Measurements from ENCODE around the gene ILK. TPM values are rescaled to one million over a fixed set of nuclear protein-coding genes. Genes with fewer than 3 reads are reported as not detected.

The ILK gene
- total RNA-seq, 1 experiment from 2014 or later, result 231 TPM

DNA sequence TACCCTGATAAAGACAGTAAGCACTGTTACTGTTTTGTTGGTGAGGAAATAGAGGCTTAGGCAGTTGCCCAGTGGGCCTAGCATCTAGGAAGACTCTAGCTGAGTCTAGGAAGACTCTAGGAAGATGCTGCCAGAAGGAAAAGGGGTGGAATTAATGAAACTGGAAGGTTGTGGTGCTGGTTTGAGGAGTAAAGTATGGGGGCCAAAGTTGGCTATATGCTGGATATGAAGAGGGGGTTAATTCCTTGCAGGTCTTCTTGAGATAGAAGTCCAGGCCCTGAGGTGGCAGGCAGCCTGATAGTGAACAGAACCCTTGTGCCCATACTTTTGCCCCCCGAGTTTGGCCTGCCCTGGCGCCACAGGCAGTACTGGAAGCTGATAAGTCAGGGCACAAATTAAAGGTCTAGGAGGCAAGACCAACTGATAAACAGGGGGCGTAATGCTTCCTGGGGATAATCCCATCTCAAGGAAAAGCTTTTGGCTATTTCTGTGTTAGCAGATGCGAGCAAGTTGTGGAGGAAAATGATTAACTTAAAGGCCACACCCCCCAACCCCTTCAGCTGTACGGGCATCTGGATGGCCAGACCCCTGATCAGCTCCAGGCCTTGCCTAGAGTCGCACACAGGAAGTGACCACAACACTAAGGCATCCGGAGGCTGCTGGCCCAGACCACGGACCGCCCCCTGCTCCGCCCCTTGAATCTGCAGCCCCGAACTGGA, 3.1 kb downstream of the ILK start:
- DNase-seq (ENCODE audit: low read depth), result peak; percentile 94

DNA sequence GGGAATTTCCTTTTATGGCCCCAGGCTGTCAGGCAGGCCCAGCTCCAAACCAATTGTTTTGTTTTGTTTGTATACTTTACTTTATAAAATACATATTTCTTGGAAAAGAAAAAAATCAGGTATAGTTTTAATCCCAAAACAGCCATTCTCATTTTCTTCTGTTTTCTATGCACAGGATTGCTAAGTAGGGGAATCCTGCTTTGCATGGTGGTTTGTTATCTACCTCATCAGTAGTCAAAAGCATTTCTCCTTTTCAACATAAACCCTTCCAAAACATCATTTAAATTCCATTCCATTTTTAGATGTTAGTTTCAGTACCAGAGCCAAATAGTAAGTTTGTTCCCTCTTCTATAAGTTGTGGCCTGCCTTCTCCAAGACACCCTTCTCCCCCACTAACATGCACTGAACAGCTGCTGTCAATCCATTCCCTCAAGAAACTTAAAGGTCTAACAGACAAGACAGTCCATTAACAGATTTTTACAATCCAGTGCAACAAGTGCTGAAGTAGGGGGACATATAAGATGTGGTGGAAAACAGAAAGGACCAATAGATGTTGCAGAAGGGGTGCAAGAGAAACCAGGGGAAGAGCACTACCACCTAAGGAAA, 3.7 kb downstream of the ILK start:
- peak; percentile 51 for DNase-seq (ENCODE audit: low read depth)

DNA sequence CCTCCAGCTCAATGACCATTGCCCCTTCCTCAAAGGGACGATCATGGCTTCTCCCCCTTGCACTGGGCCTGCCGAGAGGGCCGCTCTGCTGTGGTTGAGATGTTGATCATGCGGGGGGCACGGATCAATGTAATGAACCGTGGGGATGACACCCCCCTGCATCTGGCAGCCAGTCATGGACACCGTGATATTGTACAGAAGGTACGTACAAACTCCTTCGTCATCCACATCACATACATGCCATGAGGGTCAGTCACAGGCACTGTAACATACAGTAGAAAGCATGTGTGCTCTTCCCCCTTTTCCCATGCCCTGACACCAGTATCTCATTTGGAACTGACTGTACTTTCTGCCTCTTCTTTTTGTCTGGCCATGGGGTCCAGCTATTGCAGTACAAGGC, 4.4 kb downstream of the ILK start:
- DNase-seq (ENCODE audit: low read depth), result no peak

DNA sequence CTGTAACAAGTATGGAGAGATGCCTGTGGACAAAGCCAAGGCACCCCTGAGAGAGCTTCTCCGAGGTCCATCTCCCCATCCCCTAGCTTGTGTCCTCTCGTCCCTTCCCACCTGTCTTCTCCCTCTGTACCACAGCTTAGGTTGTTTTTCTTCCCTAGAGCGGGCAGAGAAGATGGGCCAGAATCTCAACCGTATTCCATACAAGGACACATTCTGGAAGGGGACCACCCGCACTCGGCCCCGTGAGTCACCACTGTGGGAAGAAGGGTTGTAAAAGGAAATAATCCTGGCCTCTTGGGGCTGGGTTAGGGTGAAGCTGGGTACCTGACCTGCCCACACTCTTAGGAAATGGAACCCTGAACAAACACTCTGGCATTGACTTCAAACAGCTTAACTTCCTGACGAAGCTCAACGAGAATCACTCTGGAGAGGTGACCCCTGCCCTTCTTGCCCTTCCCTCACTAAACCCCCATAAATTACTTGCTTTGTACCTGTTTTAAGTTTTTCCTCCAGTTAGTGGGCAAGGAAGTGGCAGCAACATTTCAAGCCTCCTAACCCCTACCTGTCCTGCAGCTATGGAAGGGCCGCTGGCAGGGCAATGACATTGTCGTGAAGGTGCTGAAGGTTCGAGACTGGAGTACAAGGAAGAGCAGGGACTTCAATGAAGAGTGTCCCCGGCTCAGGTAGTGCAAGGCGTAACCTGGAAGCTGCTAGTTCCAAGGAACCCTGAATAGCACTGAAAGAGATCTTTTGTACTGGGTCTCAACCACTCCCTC, 5.3 kb downstream of the ILK start:
- no peak for DNase-seq (ENCODE audit: low read depth)

DNA sequence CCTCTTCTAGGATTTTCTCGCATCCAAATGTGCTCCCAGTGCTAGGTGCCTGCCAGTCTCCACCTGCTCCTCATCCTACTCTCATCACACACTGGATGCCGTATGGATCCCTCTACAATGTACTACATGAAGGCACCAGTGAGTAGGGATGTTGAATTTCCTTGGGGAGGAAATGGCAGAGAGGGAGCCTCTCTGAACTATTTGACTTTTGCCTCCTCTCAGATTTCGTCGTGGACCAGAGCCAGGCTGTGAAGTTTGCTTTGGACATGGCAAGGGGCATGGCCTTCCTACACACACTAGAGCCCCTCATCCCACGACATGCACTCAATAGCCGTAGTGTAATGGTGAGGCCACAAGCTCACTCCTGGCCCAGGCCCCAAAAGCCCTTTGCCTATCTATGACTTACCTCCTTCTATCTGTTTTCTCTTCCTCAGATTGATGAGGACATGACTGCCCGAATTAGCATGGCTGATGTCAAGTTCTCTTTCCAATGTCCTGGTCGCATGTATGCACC, 6.0 kb downstream of the ILK start:
- no peak for DNase-seq (ENCODE audit: low read depth)

DNA sequence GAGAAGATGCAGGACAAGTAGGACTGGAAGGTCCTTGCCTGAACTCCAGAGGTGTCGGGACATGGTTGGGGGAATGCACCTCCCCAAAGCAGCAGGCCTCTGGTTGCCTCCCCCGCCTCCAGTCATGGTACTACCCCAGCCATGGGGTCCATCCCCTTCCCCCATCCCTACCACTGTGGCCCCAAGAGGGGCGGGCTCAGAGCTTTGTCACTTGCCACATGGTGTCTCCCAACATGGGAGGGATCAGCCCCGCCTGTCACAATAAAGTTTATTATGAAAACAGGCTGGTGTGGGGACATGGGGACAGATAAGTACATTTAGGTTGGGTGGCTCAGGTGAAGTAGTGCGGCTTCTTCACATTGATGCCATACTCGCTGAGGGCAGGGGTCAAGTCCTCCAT, 7.0 kb downstream of the ILK start:
- DNase-seq (ENCODE audit: low read depth), result no peak

DNA sequence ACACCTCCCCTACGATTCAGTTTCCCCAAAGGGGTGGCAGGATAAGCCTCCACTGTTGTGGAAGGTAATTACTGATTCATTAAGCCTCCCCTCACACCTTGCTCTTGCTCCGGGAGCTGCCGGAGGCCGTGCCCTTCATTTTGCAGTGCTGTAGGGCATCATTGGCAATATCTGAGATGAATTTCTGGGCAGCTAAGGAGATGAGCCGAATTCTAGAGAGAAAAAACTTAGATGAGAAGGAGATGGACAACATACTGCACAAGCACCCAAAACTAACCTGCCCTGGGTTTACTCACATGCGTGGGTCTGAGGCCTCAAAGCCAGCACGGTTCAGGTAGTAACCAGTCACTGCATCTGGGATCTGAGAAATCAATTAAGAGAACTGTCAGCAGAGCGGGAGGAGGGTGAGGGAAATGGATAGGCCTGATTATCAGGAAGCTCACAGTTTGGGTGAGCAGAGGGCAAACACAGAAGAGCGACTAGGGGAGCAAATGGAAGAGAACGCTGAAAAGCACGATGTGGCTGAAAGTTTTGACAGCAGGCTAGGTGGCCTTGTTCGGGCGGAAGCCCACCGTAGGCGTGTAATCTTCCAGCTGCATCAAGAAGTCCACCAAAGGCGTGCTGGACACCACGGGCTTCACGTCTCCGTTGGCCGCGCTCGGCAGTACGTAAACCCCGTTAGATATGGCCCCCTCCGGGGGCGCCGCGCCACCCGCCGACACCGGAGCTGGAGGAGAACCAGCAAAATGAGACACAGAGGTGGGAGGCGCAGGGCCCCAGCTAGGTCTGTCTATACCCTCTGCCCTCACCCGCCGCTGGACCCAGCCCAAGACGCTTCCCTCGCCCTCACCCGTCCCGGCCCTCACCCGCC, 7.8 kb downstream of the ILK start:
- DNase-seq (ENCODE audit: low read depth), result peak; percentile 11

DNA sequence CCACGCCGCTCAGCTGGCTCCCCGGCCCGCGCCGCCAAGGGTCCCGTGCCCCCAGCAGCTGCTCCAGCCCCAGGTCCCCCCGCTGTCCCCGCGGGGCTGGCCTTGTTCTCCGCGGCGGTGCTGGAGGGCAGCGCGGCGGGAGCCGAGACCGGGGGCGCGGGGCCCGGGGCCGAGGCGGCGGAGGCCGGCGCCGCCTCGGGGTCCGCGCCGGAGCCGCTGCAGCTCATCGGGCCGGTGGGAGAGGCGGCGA, 8.3 kb downstream of the ILK start:
- no peak for DNase-seq (ENCODE audit: low read depth)

DNA sequence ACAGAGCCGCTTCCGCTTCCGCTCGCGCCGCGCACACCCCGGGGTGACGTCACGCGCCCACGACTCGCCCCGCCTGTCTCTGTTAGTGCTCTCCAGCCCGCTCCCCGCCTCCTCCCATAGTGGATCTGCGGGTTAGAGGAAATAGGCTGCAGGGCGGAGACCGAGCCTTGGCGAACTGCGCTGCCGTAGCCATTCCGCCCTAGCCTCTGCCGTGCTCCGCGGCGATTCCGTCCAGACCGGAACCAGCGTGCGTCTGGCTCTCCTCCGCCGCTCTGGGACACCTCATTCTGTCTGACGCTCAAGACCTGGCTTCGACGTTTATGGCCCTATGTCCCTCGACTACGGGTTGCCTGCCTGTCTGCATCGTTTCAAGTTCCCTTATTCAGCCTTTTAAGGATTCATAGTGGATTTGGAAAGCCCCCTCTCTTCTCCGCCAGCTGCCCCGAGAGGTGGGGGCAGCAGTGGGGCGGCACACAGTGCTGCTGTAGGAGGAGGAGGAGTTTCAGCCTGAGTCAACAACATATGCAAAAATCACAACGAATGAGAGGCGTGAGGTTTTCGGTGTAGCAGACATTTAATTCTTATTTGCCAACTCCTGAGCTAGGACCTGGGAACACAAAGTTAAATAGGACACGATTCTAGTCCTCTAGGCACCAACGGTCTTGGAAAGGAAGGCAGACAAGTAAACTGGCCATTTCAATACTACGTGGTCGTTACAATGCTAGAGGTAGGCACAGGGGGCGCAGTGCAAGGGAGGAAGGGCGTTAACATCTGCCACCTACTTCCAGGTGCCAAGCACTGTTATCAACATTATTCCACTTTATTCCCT, 8.9 kb downstream of the ILK start, which contains the start of gene TAF10:
Gene TAF10 (minus strand): TSS at position 4 of the 829 bp plus-strand sequence. CDS start 27 bp downstream, outside the sequence.
- DNase-seq (ENCODE audit: low read depth), result peak; percentile 94

DNA sequence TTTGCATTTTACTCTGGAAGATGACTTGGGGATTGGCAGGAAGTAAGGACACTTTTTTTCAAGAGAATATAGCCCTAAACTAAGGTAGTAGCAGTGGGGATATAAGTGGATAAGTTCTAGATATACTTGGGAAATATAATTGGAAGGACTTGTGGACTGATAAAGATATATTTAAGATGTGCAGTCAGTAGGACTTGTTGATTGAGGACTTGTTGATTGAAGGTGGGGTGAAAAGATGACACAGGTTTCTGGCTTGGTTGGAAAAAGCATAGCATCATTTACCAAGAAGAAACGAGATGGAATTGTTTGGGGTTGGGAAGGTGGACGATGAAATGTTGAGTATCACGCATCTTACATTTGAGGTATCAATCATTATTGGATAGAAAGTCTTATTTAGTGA, 9.9 kb downstream of the ILK start:
- no peak for DNase-seq (ENCODE audit: low read depth)

DNA sequence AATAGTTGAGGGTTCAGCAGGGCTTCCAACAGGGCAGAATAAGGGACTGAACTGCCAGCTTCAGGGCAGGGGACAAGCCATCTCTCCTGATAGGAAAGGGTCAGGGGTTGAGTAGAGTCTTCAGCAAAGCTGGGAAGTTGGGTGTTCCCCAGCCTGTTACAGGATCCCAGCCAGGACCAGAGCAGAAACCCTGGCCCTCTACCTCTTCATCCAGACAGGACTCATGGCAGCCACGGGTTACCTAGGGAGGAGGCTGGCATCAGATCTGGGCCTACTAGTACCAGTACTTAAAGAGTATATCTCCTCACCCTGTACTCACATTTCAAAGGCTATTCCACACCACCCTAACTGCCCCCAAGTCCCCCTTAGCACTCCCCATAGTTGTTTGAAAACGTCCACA, 10.9 kb downstream of the ILK start:
- DNase-seq (ENCODE audit: low read depth), result no peak

DNA sequence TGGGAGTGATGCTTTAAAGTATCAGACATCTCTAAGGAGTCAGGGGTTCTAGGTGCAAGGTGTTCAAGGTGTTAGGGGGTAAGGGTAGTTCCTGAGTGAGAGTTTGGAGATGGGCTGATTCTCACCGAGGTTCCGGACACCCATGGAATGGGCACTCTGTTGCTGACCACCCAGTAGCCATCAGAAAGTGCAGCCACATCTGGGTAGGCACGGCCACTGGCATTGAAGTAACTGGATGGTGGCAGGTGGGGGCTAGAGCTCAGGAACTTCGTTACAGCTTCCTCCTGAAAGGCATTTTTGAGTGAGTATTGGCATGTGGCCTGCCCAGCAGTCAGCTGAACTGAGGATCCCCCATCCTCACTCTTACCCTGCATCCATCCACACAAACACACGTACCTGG, 11.5 kb downstream of the ILK start:
- DNase-seq (ENCODE audit: low read depth), result no peak

DNA sequence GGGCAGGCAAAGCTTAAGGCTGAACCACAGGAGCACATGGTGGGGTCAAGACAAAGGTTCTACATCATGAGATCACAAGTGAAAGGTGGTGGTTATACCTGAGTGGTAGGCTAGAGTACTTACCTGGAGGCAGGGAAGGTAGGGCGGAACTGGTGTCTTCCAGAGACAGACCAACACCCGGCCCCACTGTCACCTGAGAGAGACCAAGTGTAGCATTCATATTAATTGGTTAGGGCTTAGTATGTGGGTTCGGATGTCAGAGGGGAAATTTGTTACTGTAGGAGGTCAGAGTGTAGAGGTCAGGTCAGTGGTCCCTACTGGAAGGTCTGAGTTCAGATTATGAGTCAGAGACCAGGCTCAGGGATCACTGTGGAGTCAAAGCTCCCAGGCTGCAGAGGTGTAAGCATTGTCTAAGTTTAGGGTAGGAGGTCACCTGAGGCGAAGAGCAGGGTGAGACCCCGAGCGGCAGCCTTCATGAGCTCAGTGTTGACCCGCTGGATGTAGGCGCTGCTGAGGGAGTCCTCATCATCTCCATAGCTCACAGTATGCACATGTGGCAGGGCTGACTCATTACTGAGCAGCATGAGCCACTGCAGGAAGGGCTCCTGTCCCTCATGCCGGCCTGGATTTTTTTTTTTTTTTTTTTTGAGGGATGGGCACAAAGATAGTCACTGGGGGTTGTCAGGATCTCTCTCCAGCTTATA, 12.5 kb downstream of the ILK start:
- DNase-seq (ENCODE audit: low read depth), result peak; percentile 45

DNA sequence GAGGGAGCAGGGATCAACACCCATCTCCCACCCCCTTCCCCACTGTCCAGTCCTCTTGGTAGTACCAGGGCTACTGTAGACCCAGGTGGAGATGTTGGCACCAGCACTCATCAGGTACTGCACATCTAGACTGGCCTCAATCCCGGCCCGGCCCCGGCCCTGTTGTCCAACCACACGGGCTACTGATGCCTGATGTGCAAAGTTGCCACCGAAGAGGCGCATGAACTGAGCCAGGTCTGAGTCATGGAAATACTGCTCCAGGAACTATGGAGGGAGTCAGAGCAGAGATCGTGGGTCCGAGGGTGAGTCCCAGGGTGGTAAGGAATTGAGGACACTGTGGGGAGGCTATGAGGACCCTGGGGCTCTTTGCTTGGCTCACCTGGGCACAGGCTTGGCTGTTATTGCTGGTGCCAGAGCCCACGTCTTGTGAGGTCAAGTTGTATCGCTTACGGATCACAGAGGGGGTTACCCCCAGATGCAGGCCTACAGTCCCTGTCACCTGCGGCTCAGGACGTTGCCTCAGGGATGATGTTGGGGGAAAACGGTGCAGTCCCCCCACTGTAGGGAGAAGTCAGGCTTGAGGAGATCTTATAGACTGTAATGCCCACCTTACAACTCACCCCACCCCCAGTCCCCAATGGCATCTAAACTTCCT, 13.1 kb downstream of the ILK start:
- no peak for DNase-seq (ENCODE audit: low read depth)

DNA sequence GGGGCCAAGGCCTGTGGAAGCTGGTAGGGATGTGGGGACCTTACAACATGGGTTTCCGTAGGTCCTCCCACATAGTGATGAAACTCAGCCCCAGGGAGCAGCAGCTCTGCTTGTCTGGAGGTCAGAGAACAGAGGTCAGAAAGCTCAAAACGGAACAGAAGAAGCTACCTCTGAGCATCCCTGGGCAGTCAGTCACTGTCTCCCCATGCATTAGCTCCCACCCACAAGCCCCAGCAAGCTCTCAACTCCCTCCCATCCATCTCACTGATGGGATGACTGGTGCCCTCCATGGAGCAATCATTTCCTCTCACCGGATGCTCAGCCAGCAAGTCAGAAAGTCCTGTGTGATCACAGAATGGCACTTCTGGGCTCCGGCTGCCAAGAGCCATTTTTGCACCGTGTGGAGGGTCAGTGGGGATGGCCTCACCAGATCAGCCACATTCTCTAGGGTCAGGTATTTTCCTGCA, 13.8 kb downstream of the ILK start:
- DNase-seq (ENCODE audit: low read depth), result peak; percentile 56

DNA sequence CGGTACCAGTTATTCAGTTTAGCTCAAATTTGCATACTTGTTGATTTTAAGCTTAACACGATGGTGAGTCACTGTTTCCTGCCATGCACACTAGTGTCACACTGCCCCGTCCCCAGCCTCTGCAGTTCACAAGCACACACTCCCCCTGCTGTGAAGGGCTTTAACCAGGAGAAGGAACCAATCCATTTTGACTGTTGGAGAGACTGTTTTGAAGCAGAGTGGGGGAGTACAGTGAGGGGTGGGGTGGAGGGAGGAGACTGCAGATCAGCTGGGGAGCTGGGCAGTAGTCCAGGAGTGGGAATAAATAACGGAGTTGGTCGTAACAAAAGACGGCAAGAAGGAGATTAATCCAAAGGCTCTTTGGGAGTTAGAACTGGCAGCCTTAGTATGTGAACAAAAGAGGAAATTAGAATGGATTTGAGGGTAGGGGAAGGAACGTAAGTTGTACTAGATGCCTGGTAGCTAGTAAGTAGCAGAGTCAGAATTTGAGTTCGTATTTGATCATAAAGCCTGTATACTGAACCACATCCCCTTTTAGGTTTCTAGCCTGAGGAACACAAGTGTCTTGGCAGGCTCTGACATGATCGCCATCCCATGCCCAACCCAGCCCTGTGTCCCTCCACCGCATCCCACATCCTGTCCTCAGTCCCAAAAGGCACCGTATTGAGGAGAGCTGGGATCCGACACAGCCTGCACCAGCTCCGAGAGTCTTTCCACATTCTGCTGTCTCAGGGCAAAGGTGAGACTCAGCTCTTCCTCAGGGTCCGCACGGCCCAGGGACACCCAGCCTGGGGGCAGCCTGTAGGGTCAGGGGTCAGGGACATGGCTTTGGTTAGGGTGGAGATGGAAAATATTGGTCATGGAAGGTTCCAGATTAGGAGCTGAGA, 14.8 kb downstream of the ILK start:
- peak; percentile 75 for DNase-seq (ENCODE audit: low read depth)

DNA sequence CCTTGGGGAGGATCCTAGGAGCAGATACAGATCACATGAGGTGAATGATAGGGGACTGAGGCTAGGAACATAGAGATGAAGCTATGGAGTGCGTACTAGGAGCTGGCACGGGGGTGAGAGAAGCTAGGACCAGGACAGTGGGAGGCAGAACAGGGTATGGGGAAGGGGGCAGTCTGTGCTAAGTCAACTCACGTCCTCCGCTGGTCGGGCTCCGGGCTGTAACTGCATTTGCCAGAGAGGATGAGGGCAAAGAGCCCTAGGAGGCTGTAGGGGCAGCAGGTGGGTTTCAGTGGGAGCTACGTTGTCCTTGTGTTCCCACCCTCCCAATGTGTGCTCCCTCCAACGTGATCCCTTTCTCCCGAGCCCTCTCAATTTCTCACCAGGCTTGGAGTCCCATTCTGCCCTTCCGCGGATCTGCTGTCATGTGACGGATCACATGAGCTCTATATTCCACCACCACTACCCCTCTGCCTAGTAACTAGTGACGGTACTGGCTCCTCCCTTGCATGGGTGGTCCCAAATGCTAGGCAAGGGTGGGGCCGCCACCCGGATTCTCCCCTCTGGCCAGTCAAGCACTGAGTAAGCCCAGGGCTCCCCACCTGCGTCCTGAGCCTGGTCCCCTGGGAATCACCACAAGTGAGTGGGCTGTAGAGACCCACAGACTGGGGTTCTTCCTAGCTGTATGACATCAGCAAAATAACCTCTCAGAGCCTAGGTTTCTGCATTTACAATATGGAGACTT, 15.6 kb downstream of the ILK start, which contains the start of gene TPP1:
Gene TPP1 (minus strand): TSS at position 419 of the 742 bp plus-strand sequence. CDS start 22 bp downstream, at position 397.
- DNase-seq (ENCODE audit: low read depth), result peak; percentile 91

DNA sequence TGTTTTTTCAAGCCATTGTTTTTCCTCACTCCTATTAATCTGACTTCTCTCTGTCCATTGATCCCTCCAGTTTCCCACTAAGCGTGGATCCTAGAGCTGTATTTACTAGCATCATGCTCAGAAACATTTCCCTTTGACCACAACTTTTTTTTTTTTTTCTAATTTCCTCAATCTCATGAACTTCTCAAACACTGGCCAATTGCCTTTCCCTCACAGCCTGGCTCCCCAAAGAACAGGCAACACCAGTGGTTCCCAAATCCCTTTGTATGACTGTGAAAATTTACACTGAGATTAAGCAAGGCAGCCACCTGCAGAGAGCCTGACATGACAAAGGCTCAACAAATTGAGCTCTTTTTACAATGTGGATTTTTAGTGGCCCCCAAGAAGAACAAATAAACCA, 17.1 kb downstream of the ILK start:
- no peak for DNase-seq (ENCODE audit: low read depth)

Data from RPMI7951 (cell line).